Motor neuron (in vitro differentiated cells): ENCODE results near the gene KLF12. TPM values are rescaled to one million over a fixed set of nuclear protein-coding genes. Genes with fewer than 3 reads are reported as not detected.

Source experiments
- ATAC-seq, 8 experiments: fragments of 200-7000 bp; cut with Tn5 transposase; replicated peaks in 6 of 8; 2 replicates each; pipeline ENCODE4 v1.8.0; 2021; ENCODE audit warnings: mild to moderate bottlenecking in 8 of 8, moderate library complexity in 8 of 8
- H3K27ac ChIP-seq, 2 donors: fragments of 250-450 bp; sonication (Bioruptor Pico); 2 replicates each; pipeline ENCODE4 v1.9.0; 2021; ENCODE audit warnings: antibody characterized with exemption in 2 of 2, mild to moderate bottlenecking in 2 of 2, moderate library complexity in 1 of 2
- H3K4me1 ChIP-seq, 2 donors: fragments of 250-450 bp; sonication (Bioruptor Pico); replicated peaks in 1 of 2; 2 replicates each; pipeline ENCODE4 v1.6.1; 2021; ENCODE audit warnings: antibody characterized with exemption in 2 of 2, mild to moderate bottlenecking in 2 of 2, moderate library complexity in 1 of 2
- H3K4me3 ChIP-seq, 5 donors: fragments of 250-450 bp; sonication (Bioruptor Pico); 2 replicates each; pipeline ENCODE4 v1.9.0; 2021; ENCODE audit warnings: antibody characterized with exemption in 5 of 5, mild to moderate bottlenecking in 5 of 5, moderate library complexity in 4 of 5
- WGBS, 10 experiments: fragments of 450-650 bp; shearing (Covaris generic); methylation state at CpG; one replicate each; pipeline ENCODE4 v1.0.0; 2022; 5-methylcytosine and 5-hydroxymethylcytosine counted together
- in situ Hi-C, 9 experiments: fragments of 400-800 bp; cut with MboI; loops; one replicate each; pipeline ENCODE4 v1.15.0; 2021; ENCODE audit warnings: low sequenced_read_pairs in 9 of 9, low pct_unique_long_range_greater_than_20kb in 2 of 9; ENCODE audit not compliant: unreplicated experiment in 9 of 9
- total RNA-seq, 8 experiments: library from RNA; unstranded; fragments of 300-600 nt; gene quantifications; 2 replicates each; pipeline versions ENCODE4 v1.2.3 to v1.2.4, GENCODE V29; 2022

KLF12 gene
- total RNA-seq = 10 to 100 TPM; 11.7 to 25.5 (median 17.1) TPM

DNA sequence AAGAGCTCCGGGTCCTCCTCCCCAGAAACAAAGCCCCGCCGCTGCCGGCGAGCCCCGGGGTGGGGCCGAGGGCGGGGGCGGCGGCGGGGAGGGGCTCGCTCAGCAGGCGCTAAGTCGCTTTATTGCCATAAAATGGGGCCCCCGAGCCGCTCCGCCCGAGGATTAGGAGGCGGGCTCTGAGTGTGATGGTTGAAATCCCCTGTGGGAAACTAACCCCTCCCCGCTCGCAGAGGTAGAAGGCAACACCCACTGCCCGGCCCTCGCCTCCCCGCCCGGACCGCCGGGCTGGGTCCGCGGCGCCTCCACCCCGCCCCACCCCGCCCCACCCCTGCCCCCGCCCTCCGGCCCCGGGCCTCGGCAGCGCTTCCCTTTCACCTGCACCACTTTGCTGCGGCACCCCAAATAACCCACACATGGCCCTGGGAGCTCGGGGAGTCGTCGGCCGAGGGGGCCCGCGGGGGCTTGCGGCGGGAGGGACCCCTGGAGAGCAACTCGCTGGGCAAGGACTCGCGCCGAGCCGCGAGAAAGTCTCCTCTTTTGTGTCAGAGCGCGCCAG, at the start of gene KLF12:
KLF12 (minus strand) TSS at position 184 of the 556 bp plus-strand sequence.
- WGBS, 10 experiments = no CpG with 5 or more reads among the region's 54 CpGs
- ATAC-seq = peak; percentile 40 to 78 (median 73)
- in situ Hi-C loops = loop anchor here in 1 of 9 experiments (25.0 kb wide), 2 partner anchors 153 to 297 kb away; no protein-coding TSS in a partner anchor
- Histone ChIP-seq H3K4me3 (peak within 1 kb of the TSS; percentile 66 to 87 (median 70)), H3K4me1 (peaks cover 13 to 22% of the 10 kb centered on the region in 2 donors), H3K27ac (peak within 1 kb of the TSS; percentile 91)

DNA sequence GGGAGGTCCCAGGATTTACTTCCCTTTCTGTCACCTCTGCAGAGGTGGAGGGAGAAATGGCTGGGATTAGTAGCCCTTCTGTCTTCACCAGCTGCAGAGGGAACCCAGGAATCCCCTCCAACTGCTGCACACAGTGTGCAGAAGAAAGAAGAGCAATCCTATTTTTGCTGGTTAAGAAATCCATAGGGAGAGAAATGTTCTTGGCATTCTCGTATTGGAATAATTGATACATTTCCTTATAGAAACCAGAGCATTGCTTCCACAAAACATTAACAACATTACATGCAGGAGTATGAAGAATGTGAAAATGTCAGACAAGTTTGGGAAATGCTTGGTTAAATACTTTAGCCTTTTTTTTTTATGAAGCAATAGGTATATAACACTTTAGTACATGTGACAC, 48.3 kb upstream of the KLF12 start:
- in situ Hi-C loops = no loop called here
- Histone ChIP-seq H3K4me3 (no peak overlapping the region), H3K4me1 (no peaks in the 10 kb centered on the region), H3K27ac (no peak overlapping the region)
- WGBS, 10 experiments = 80 to 100% (median 83%) methylated on average over 1 of the region's 1 CpG; no CpG with 5 or more reads in 5 of the 10 experiments
- ATAC-seq = no peak

- no peak overlapping the region for H3K4me3 ChIP-seq
Observed at GRCh38 chr13:74174810-74175209, 40.6 kb upstream of the KLF12 start.

DNA sequence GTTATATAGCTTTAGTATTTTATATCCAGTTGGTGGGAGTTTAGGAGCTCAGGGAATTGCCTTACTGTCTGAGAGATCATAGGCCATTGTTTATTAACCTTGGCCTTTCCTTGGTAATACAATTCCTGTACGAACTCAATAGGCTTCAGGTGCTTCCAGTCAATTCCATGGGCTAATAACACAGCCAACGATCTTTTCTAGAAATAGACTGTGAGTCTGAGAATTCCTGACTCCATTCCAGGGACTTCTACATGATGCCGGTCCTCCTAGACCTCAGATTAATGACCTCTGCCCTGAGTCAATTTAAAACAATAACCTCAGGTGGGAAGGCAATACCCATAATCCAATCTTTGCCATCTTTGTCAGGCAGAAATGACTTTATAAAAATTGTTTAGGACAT, 39.6 kb upstream of the KLF12 start:
- H3K4me1 ChIP-seq = peaks cover 4 to 11% of the 10 kb centered on the region in 2 donors
- 57 to 100% (median 86%) methylated on average over 1 to 3 of the region's 3 CpGs; no CpG with 5 or more reads in 3 of the 10 experiments for WGBS, 10 experiments
- no peak overlapping the region for H3K27ac ChIP-seq
- in situ Hi-C loops = no loop called here
- no peak for ATAC-seq
- H3K4me3 ChIP-seq = no peak overlapping the region

More at GRCh38 chr13:74174810-74175209, 40.6 kb upstream of the KLF12 start:
- no peak for ATAC-seq
- peaks cover under 1 to 3% of the 10 kb centered on the region in 2 donors for H3K4me1 ChIP-seq
- in situ Hi-C loops = no loop called here
- H3K27ac ChIP-seq = no peak overlapping the region
- WGBS, 10 experiments = 48 to 88% (median 77%) methylated on average over 1 to 2 of the region's 2 CpGs; no CpG with 5 or more reads in 6 of the 10 experiments

- H3K4me1 ChIP-seq = peaks cover 4 to 23% of the 10 kb centered on the region in 2 donors
- ATAC-seq = no peak
- in situ Hi-C loops = no loop called here
- no peak overlapping the region for H3K27ac ChIP-seq
- no peak overlapping the region for H3K4me3 ChIP-seq
Observed at GRCh38 chr13:74171641-74172040, 37.4 kb upstream of the KLF12 start.

GRCh38 chr13:74169676-74170075, 35.5 kb upstream of the KLF12 start:
- Histone ChIP-seq H3K4me1 (peaks cover 4 to 28% of the 10 kb centered on the region in 2 donors), H3K27ac (no peak overlapping the region), H3K4me3 (no peak overlapping the region)
- WGBS, 10 experiments = 14 to 71% (median 45%) methylated on average over 1 of the region's 1 CpG; no CpG with 5 or more reads in 2 of the 10 experiments
- ATAC-seq = peak in 2 of 8 experiments; percentile 29 to 57
- in situ Hi-C loops = no loop called here

GRCh38 chr13:74168263-74168675, 34.1 kb upstream of the KLF12 start:
- peak in 2 of 8 experiments; percentile 15 to 29 for ATAC-seq
- Histone ChIP-seq H3K4me3 (no peak overlapping the region), H3K4me1 (peaks cover 4 to 28% of the 10 kb centered on the region in 2 donors), H3K27ac (no peak overlapping the region)
- in situ Hi-C loops = no loop called here
- 33 to 100% (median 83%) methylated on average over 1 to 3 of the region's 4 CpGs; no CpG with 5 or more reads in 3 of the 10 experiments for WGBS, 10 experiments

DNA sequence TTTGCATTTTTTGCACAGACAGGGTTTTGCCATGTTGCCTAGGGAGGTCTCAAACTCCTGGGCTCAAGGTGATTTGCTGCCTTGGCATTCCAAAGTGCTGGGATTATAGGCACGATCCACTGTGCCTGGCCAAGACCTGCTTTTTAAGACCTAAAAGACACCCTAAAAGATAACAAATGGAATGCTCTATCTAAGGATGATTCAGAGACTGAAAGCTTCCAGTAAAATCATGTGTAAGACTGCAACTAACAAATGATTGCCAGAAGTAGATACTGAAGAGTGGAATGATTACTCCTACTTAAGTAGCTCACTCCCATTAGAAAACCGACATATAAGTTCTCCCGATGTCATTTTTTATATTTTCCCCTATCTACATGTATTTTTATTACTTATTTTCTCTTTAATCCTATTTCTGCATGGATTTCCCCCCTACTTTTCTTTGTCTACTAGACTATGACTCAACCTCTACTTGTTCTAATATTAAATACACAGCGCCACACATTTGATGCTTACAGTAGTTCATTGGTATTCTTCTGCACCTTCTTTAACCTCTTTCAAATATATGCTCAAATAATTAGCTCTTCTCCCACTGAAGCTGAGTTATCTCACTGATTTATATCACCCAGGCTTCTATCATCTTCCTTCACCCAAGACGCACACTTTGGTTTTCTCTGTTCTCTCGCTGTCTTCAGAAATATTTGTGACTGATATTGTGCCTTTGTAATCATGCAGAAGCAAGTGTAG, 32.2 kb upstream of the KLF12 start:
- in situ Hi-C loops = no loop called here
- H3K4me1 ChIP-seq = peaks cover 4 to 28% of the 10 kb centered on the region in 2 donors
- H3K4me3 ChIP-seq = no peak overlapping the region
- H3K27ac ChIP-seq = no peak overlapping the region
- ATAC-seq = peak in 5 of 8 experiments; percentile 21 to 75 (median 56)
- 76 to 94% (median 83%) methylated on average over 4 to 6 of the region's 6 CpGs for WGBS, 10 experiments

DNA sequence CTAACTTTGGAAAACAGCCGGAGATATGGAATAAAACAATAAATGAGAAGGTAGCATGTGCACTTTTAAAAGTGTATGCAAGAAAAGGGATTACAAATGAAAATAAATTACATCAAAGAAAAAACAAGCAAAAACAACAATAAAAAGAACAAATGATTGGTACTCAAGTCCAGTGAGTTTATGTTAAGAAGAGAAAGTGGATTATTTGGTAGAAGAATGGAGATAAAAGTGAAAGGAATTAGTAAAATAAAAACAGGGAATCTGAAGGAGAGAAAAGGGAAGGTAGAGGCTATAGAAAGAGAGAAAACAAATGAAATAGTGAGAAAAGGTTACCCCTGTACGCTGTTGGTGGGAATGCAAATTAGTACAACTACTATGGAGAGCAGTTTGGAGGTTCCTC, 28.6 kb upstream of the KLF12 start:
- 67 to 97% (median 88%) methylated on average over 2 of the region's 2 CpGs; no CpG with 5 or more reads in 1 of the 10 experiments for WGBS, 10 experiments
- ATAC-seq = no peak
- in situ Hi-C loops = no loop called here
- Histone ChIP-seq H3K27ac (no peak overlapping the region), H3K4me3 (no peak overlapping the region), H3K4me1 (peaks cover 0 to 9% of the 10 kb centered on the region in 2 donors)

DNA sequence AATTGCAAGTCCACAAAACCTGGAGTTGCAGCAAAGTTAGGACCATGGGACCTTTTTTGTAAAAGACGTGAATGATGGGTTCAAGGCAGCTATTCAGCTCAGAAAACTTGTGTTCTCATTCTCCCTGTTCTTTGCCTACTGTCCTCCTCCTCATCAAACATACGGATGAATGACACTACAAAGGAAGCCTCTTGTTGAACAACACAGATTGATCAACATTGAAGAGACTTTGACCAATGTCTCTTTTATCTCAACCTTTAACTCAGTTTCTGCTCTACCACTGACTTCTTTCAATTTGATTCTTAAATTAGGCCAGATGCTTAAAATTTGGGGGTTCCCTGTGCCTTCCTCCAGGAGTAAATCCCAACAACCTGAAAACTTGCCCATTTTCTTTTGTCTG, 27.9 kb upstream of the KLF12 start:
- H3K27ac ChIP-seq = no peak overlapping the region
- WGBS, 10 experiments = 20 to 100% (median 41%) methylated on average over 1 to 2 of the region's 2 CpGs; no CpG with 5 or more reads in 3 of the 10 experiments
- in situ Hi-C loops = no loop called here

GRCh38 chr13:74158571-74159352, 24.6 kb upstream of the KLF12 start:
- in situ Hi-C loops = no loop called here
- WGBS, 10 experiments = 10 to 100% (median 71%) methylated on average over 1 to 3 of the region's 3 CpGs
- Histone ChIP-seq H3K27ac (no peak overlapping the region), H3K4me1 (no peaks in the 10 kb centered on the region), H3K4me3 (no peak overlapping the region)
- peak in 2 of 8 experiments; percentile 62 to 71 for ATAC-seq

More for the DNA sequence above, 27.9 kb upstream of the KLF12 start:
- Histone ChIP-seq H3K4me3 (no peak overlapping the region), H3K4me1 (peaks cover 0 to 9% of the 10 kb centered on the region in 2 donors)
- ATAC-seq = no peak

GRCh38 chr13:74158028-74158427, 23.8 kb upstream of the KLF12 start:
- in situ Hi-C loops = no loop called here
- Histone ChIP-seq H3K27ac (no peak overlapping the region), H3K4me3 (no peak overlapping the region), H3K4me1 (no peaks in the 10 kb centered on the region)
- WGBS, 10 experiments = 17 to 100% (median 71%) methylated on average over 1 to 8 of the region's 8 CpGs; no CpG with 5 or more reads in 2 of the 10 experiments
- ATAC-seq = peak in 2 of 8 experiments; percentile 63 to 81

GRCh38 chr13:74154981-74155380, 20.8 kb upstream of the KLF12 start:
- Histone ChIP-seq H3K27ac (no peak overlapping the region), H3K4me1 (no peaks in the 10 kb centered on the region), H3K4me3 (no peak overlapping the region)
- in situ Hi-C loops = no loop called here
- no peak for ATAC-seq
- WGBS, 10 experiments = 74 to 100% (median 95%) methylated on average over 1 to 3 of the region's 3 CpGs
